Astrocyte (in vitro differentiated cells and primary cell): ENCODE measurements around the gene EP400. TPM values are rescaled to one million over a fixed set of nuclear protein-coding genes. Genes with fewer than 3 reads are reported as not detected.

ENCODE experiments used
- DNase-seq: peaks from one replicate; pipeline ENCODE4 v3.0.0-alpha.2; 2010; ENCODE audit warnings: low read depth
- FAIRE-seq: peaks from 2 replicates; lab custom pipeline; 2011; peaks lifted over from hg19 to GRCh38; lab: Jason Lieb, UNC
- H2AFZ ChIP-seq: 2 replicates; pipeline ENCODE4 v1.6.0; 2012; ENCODE audit warnings: low read depth, low read length, inconsistent platforms
- H3K27ac ChIP-seq: 2 replicates; pipeline ENCODE4 v1.5.1; 2011; ENCODE audit warnings: low read depth, low read length, inconsistent platforms
- H3K27me3 ChIP-seq: 2 replicates; pipeline ENCODE4 v1.6.0; 2011; ENCODE audit warnings: low read length, inconsistent platforms; ENCODE audit not compliant: insufficient read depth
- H3K36me3 ChIP-seq: 2 replicates; pipeline ENCODE4 v1.5.1; 2011; ENCODE audit warnings: low read length, inconsistent platforms; ENCODE audit not compliant: insufficient read depth
- H3K4me1 ChIP-seq: 2 replicates; pipeline ENCODE4 v1.5.1; 2011; ENCODE audit warnings: low read length, inconsistent platforms; ENCODE audit not compliant: insufficient read depth
- H3K4me2 ChIP-seq: 2 replicates; pipeline ENCODE4 v1.6.0; 2012; ENCODE audit warnings: low read length, inconsistent platforms
- H3K4me3 ChIP-seq: 2 replicates; pipeline ENCODE4 v1.5.1; 2011; ENCODE audit warnings: low read depth, mild to moderate bottlenecking, low read length, inconsistent platforms; ENCODE audit not compliant: insufficient read depth
- H3K79me2 ChIP-seq: 2 replicates; pipeline ENCODE4 v1.6.0; 2012; ENCODE audit warnings: mild to moderate bottlenecking, low read length, inconsistent platforms; ENCODE audit not compliant: insufficient read depth
- H3K9ac ChIP-seq: 2 replicates; pipeline ENCODE4 v1.6.0; 2012; ENCODE audit warnings: mild to moderate bottlenecking, low read length, inconsistent platforms
- H3K9me3 ChIP-seq: 2 replicates; pipeline ENCODE4 v1.5.1; 2012; ENCODE audit warnings: low read depth, mild to moderate bottlenecking, low read length, inconsistent platforms; ENCODE audit not compliant: insufficient read depth
- H4K20me1 ChIP-seq: 2 replicates; pipeline ENCODE4 v1.6.0; 2012; ENCODE audit warnings: low read length, inconsistent platforms; ENCODE audit not compliant: insufficient read depth
- H3K27ac Mint-ChIP-seq: one replicate; pipeline ENCODE4 v1.8.0; 2021; ENCODE audit warnings: mild to moderate bottlenecking, mixed read lengths; ENCODE audit not compliant: unreplicated experiment
- H3K27me3 Mint-ChIP-seq: one replicate; pipeline ENCODE4 v1.8.0; 2021; ENCODE audit warnings: low read depth, mixed read lengths; ENCODE audit not compliant: unreplicated experiment
- H3K36me3 Mint-ChIP-seq: one replicate; pipeline ENCODE4 v1.8.0; 2021; ENCODE audit warnings: low read depth, mixed read lengths; ENCODE audit not compliant: unreplicated experiment
- H3K4me1 Mint-ChIP-seq: one replicate; pipeline ENCODE4 v1.8.0; 2021; ENCODE audit warnings: low read depth, mixed read lengths; ENCODE audit not compliant: unreplicated experiment
- H3K4me3 Mint-ChIP-seq: one replicate; pipeline ENCODE4 v1.8.0; 2021; ENCODE audit warnings: mild to moderate bottlenecking, moderate library complexity, mixed read lengths; ENCODE audit not compliant: unreplicated experiment
- H3K9me3 Mint-ChIP-seq: one replicate; pipeline ENCODE4 v1.8.0; 2021; ENCODE audit warnings: mild to moderate bottlenecking, mixed read lengths; ENCODE audit not compliant: unreplicated experiment
- CTCF ChIP-seq: IDR thresholded peaks from 2 replicates; pipeline ENCODE4 v1.5.1; 2011; ENCODE audit warnings: low read depth, mild to moderate bottlenecking, inconsistent platforms, low read length, moderate library complexity; ENCODE audit not compliant: insufficient read depth
- EZH2 ChIP-seq: IDR thresholded peaks from 2 replicates; pipeline ENCODE4 v1.6.1; 2012; ENCODE audit warnings: mild to moderate bottlenecking, low read length, inconsistent platforms; ENCODE audit not compliant: insufficient read depth
- total RNA-seq: library from RNA; stranded (reverse); gene quantifications from 2 replicates; pipeline ENCODE4 v1.2.1, GENCODE V29; 2021

EP400 gene
- total RNA-seq, 1 donor from 2014 or later = 39.8 TPM

GRCh38 chr12:131942671-131943070, 7.1 kb upstream of the EP400 start:
- Histone ChIP-seq H3K9ac (no peak overlapping the region), H3K4me1 (no peaks in the 10 kb centered on the region), H3K36me3 (peaks cover 16% of the 10 kb centered on the region), H4K20me1 (peaks cover 8% of the 10 kb centered on the region), H3K27ac (no peak overlapping the region), H3K4me3 (no peak overlapping the region), H2AFZ (no peak overlapping the region), H3K79me2 (peaks cover 6% of the 10 kb centered on the region), H3K4me2 (no peak overlapping the region), H3K9me3 (no peaks in the 10 kb centered on the region), H3K27me3 (no peaks in the 10 kb centered on the region)
- Mint-ChIP-seq H3K4me1 (no peaks in the 10 kb centered on the region), H3K36me3 (peaks cover 12% of the 10 kb centered on the region), H3K4me3 (no peak overlapping the region), H3K27me3 (no peaks in the 10 kb centered on the region), H3K27ac (no peak overlapping the region), H3K9me3 (no peaks in the 10 kb centered on the region)
- DNase-seq (no peak), FAIRE-seq (no peak)
- no peak for TF ChIP-seq CTCF
- no peak for TF ChIP-seq EZH2

GRCh38 chr12:131943389-131943788, 6.4 kb upstream of the EP400 start:
- no peaks in the 10 kb centered on the region for H3K27me3 Mint-ChIP-seq
- H3K79me2 ChIP-seq = peaks cover 6% of the 10 kb centered on the region
- H3K36me3 Mint-ChIP-seq = peaks cover 12% of the 10 kb centered on the region
- no peak overlapping the region for H3K27ac Mint-ChIP-seq
- no peaks in the 10 kb centered on the region for H3K4me1 ChIP-seq
- no peaks in the 10 kb centered on the region for H3K4me1 Mint-ChIP-seq
- no peak overlapping the region for H3K27ac ChIP-seq
- H3K9me3 Mint-ChIP-seq = no peaks in the 10 kb centered on the region
- no peak overlapping the region for H3K4me3 Mint-ChIP-seq
- peaks cover 14% of the 10 kb centered on the region for H3K36me3 ChIP-seq
- no peak for DNase-seq
- no peak overlapping the region for H3K9ac ChIP-seq
- H3K9me3 ChIP-seq = no peaks in the 10 kb centered on the region
- no peak overlapping the region for H3K4me2 ChIP-seq
- FAIRE-seq = no peak
- H3K27me3 ChIP-seq = no peaks in the 10 kb centered on the region
- H4K20me1 ChIP-seq = peaks cover 8% of the 10 kb centered on the region
- no peak overlapping the region for H3K4me3 ChIP-seq
- TF ChIP-seq CTCF (no peak), EZH2 (no peak)
- no peak overlapping the region for H2AFZ ChIP-seq

- no peak for TF ChIP-seq EZH2
- no peak for TF ChIP-seq CTCF
- no peak overlapping the region for H3K4me3 Mint-ChIP-seq
- no peak for DNase-seq
- no peaks in the 10 kb centered on the region for H3K27me3 Mint-ChIP-seq
- no peaks in the 10 kb centered on the region for H3K9me3 ChIP-seq
- H3K27me3 ChIP-seq = no peaks in the 10 kb centered on the region
- no peak overlapping the region for H3K9ac ChIP-seq
- peaks cover 8% of the 10 kb centered on the region for H4K20me1 ChIP-seq
- no peaks in the 10 kb centered on the region for H3K9me3 Mint-ChIP-seq
- H3K36me3 ChIP-seq = peaks cover 14% of the 10 kb centered on the region
- no peak for FAIRE-seq
- H3K27ac ChIP-seq = no peak overlapping the region
- H3K4me1 Mint-ChIP-seq = no peaks in the 10 kb centered on the region
- H3K4me2 ChIP-seq = no peak overlapping the region
- H3K4me3 ChIP-seq = no peak overlapping the region
- H2AFZ ChIP-seq = no peak overlapping the region
- H3K4me1 ChIP-seq = no peaks in the 10 kb centered on the region
- peak overlapping the region; percentile 66 for H3K27ac Mint-ChIP-seq
- H3K79me2 ChIP-seq = peaks cover 6% of the 10 kb centered on the region
- H3K36me3 Mint-ChIP-seq = peaks cover 12% of the 10 kb centered on the region
Measured at GRCh38 chr12:131943876-131944275, 5.9 kb upstream of the EP400 start.
